ENCODE results near the gene CUL5. TPM values are rescaled to one million over a fixed set of nuclear protein-coding genes. Genes with fewer than 3 reads are reported as not detected.

Gene CUL5
- total and polyA plus RNA-seq, 2 experiments from 2014 or later = 26.0 to 40.9 TPM

DNA sequence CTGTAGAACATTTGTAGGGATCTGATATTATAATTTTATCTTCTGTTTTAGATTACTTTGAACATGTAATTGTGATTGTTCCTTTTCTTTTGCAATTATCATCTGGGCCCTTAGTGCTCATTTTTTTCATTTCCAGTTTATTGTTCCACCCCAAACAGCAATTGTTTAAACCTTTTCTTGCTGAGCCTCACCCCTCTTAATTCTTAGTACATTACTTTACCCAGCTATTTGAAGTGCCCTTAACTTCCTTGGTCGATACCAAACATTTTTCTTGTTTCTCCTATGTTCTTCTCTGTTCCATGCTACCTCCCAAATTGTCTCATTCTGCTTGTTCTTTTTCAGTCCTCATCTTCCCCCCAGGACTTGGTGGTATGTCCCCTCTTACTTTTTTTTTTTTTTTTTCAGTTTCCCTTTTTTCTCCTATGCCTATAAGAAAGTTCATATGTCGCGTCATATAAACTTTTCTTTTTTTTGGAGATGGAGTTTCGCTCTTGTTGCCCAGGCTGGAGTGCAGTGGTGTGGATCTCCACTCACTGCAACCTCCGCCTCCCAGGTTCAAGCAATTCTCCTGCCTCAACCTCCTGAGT, 3.5 kb downstream of the CUL5 start:
- Histone ChIP-seq H2AFZ (no peak overlapping the region), H3K4me3 (no peak overlapping the region), H3F3A (replicated peaks; ENCODE audit: low read depth) (no peaks in the 10 kb centered on the region), H3K27me3 (ENCODE audit: insufficient read depth) (no peaks in the 10 kb centered on the region), H3K27ac (ENCODE audit: low read depth) (no peak overlapping the region), H3K4me1 (ENCODE audit: insufficient read depth) (peaks cover 26% of the 10 kb centered on the region), H3K4me2 (no peak overlapping the region), H3K36me3 (ENCODE audit: insufficient read depth) (no peaks in the 10 kb centered on the region), H3K9me2 (ENCODE audit: insufficient read depth) (no peaks in the 10 kb centered on the region), H4K20me1 (replicated peaks; ENCODE audit: insufficient read depth) (peaks cover 16% of the 10 kb centered on the region), H3K79me2 (replicated peaks; ENCODE audit: insufficient read depth) (peaks cover 84% of the 10 kb centered on the region)
- Mint-ChIP-seq H3K9me3 (no peaks in the 10 kb centered on the region), H3K4me1 (peaks cover 16% of the 10 kb centered on the region), H3K36me3 (ENCODE audit: low read depth) (no peaks in the 10 kb centered on the region), H3K27ac (no peak overlapping the region), H3K4me3 (no peak overlapping the region), H3K27me3 (ENCODE audit: insufficient read depth, low read depth, poor library complexity) (peaks cover 4% of the 10 kb centered on the region)
- ATAC-seq (no peak), DNase-seq (ENCODE audit: low spot score) (no peak)
- TF ChIP-seq EZH2 (IDR thresholded peaks at IDR 0.05; ENCODE audit: low read depth, unreplicated experiment) = no peak
- TF ChIP-seq, protein P1, sequence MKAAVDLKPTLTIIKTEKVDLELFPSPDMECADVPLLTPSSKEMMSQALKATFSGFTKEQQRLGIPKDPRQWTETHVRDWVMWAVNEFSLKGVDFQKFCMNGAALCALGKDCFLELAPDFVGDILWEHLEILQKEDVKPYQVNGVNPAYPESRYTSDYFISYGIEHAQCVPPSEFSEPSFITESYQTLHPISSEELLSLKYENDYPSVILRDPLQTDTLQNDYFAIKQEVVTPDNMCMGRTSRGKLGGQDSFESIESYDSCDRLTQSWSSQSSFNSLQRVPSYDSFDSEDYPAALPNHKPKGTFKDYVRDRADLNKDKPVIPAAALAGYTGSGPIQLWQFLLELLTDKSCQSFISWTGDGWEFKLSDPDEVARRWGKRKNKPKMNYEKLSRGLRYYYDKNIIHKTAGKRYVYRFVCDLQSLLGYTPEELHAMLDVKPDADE (IDR thresholded peaks at IDR 0.05) = no peak
- no peak for TF ChIP-seq POLR2AphosphoS5 (IDR thresholded peaks at IDR 0.05; ENCODE audit: low read depth)
- TF ChIP-seq ZNF331 (CRISPR knock-in tag; IDR thresholded peaks at IDR 0.05; ENCODE audit: low read depth) = no peak
- TF ChIP-seq, protein P2, sequence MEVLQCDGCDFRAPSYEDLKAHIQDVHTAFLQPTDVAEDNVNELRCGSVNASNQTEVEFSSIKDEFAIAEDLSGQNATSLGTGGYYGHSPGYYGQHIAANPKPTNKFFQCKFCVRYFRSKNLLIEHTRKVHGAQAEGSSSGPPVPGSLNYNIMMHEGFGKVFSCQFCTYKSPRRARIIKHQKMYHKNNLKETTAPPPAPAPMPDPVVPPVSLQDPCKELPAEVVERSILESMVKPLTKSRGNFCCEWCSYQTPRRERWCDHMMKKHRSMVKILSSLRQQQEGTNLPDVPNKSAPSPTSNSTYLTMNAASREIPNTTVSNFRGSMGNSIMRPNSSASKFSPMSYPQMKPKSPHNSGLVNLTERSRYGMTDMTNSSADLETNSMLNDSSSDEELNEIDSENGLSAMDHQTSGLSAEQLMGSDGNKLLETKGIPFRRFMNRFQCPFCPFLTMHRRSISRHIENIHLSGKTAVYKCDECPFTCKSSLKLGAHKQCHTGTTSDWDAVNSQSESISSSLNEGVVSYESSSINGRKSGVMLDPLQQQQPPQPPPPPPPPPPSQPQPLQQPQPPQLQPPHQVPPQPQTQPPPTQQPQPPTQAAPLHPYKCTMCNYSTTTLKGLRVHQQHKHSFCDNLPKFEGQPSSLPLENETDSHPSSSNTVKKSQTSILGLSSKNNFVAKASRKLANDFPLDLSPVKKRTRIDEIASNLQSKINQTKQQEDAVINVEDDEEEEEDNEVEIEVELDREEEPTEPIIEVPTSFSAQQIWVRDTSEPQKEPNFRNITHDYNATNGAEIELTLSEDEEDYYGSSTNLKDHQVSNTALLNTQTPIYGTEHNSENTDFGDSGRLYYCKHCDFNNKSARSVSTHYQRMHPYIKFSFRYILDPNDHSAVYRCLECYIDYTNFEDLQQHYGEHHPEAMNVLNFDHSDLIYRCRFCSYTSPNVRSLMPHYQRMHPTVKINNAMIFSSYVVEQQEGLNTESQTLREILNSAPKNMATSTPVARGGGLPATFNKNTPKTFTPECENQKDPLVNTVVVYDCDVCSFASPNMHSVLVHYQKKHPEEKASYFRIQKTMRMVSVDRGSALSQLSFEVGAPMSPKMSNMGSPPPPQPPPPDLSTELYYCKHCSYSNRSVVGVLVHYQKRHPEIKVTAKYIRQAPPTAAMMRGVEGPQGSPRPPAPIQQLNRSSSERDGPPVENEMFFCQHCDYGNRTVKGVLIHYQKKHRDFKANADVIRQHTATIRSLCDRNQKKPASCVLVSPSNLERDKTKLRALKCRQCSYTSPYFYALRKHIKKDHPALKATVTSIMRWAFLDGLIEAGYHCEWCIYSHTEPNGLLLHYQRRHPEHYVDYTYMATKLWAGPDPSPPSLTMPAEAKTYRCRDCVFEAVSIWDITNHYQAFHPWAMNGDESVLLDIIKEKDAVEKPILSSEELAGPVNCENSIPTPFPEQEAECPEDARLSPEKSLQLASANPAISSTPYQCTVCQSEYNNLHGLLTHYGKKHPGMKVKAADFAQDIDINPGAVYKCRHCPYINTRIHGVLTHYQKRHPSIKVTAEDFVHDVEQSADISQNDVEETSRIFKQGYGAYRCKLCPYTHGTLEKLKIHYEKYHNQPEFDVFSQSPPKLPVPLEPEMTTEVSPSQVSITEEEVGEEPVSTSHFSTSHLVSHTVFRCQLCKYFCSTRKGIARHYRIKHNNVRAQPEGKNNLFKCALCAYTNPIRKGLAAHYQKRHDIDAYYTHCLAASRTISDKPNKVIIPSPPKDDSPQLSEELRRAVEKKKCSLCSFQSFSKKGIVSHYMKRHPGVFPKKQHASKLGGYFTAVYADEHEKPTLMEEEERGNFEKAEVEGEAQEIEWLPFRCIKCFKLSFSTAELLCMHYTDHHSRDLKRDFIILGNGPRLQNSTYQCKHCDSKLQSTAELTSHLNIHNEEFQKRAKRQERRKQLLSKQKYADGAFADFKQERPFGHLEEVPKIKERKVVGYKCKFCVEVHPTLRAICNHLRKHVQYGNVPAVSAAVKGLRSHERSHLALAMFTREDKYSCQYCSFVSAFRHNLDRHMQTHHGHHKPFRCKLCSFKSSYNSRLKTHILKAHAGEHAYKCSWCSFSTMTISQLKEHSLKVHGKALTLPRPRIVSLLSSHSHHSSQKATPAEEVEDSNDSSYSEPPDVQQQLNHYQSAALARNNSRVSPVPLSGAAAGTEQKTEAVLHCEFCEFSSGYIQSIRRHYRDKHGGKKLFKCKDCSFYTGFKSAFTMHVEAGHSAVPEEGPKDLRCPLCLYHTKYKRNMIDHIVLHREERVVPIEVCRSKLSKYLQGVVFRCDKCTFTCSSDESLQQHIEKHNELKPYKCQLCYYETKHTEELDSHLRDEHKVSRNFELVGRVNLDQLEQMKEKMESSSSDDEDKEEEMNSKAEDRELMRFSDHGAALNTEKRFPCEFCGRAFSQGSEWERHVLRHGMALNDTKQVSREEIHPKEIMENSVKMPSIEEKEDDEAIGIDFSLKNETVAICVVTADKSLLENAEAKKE (CRISPR knock-in tag; IDR thresholded peaks at IDR 0.05) = no peak
- TF ChIP-seq NANOG (IDR thresholded peaks at IDR 0.05; ENCODE audit: borderline replicate concordance) = no peak
- TF ChIP-seq STAT1 (IDR thresholded peaks at IDR 0.05; ENCODE audit: unreplicated experiment) = no peak
- TF ChIP-seq, protein P3, sequence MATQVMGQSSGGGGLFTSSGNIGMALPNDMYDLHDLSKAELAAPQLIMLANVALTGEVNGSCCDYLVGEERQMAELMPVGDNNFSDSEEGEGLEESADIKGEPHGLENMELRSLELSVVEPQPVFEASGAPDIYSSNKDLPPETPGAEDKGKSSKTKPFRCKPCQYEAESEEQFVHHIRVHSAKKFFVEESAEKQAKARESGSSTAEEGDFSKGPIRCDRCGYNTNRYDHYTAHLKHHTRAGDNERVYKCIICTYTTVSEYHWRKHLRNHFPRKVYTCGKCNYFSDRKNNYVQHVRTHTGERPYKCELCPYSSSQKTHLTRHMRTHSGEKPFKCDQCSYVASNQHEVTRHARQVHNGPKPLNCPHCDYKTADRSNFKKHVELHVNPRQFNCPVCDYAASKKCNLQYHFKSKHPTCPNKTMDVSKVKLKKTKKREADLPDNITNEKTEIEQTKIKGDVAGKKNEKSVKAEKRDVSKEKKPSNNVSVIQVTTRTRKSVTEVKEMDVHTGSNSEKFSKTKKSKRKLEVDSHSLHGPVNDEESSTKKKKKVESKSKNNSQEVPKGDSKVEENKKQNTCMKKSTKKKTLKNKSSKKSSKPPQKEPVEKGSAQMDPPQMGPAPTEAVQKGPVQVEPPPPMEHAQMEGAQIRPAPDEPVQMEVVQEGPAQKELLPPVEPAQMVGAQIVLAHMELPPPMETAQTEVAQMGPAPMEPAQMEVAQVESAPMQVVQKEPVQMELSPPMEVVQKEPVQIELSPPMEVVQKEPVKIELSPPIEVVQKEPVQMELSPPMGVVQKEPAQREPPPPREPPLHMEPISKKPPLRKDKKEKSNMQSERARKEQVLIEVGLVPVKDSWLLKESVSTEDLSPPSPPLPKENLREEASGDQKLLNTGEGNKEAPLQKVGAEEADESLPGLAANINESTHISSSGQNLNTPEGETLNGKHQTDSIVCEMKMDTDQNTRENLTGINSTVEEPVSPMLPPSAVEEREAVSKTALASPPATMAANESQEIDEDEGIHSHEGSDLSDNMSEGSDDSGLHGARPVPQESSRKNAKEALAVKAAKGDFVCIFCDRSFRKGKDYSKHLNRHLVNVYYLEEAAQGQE (IDR thresholded peaks at IDR 0.05; ENCODE audit: unreplicated experiment) = no peak
- no peak for TF ChIP-seq CREB1 (CRISPR knock-in tag; IDR thresholded peaks at IDR 0.05; ENCODE audit: low read depth)
